ENCODE measurements around the gene OR52N5.

The OR52N5 gene

DNA sequence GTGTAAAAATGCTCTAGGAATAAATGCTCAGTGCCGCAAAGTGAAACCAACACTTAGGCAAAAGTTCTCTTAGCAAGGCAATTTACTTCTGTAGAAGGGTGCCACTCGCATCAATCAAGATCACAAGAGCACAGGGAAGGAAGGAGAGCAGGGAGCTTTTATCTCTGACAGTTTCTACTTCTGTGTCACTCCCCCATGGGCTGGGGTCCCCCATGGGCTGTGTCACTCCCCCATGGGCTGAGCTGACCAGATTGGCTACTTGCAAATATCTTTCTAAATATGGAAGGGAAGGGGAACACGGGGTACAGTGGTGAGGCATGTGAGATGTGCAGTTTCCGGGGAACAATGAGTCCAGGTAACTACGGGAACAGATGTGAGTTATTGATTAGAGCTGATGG lies 26.0 kb upstream of the OR52N5 start:
- POLR2A ChIA-PET, result interaction anchor here (0.7 kb wide), 1 partner anchor 373 kb away, joined by 3 read pairs; no protein-coding TSS in a partner anchor
- CTCF ChIA-PET, result interaction anchor here (0.6 to 3.1 kb wide), 4 partner anchors 210 to 429 kb away, joined by 3 to 30 read pairs (median 4); no protein-coding TSS in a partner anchor

GRCh38 chr11:5808500-5809121 lies 25.5 kb upstream of the OR52N5 start, which contains the start of gene OR52N2:
OR52N2 (plus strand) TSS chr11:5808924; CDS start chr11:5820336, 11,412 bp downstream.
- ChIA-PET CTCF (interaction anchor here (1.2 to 3.1 kb wide), 3 partner anchors 210 to 428 kb away, joined by 3 to 30 read pairs (median 4); no protein-coding TSS in a partner anchor), POLR2A (no interaction called here)
- DNase-seq (ENCODE audit: low read depth, low spot score), result peak; percentile 16
- TF ChIP-seq, protein P1, sequence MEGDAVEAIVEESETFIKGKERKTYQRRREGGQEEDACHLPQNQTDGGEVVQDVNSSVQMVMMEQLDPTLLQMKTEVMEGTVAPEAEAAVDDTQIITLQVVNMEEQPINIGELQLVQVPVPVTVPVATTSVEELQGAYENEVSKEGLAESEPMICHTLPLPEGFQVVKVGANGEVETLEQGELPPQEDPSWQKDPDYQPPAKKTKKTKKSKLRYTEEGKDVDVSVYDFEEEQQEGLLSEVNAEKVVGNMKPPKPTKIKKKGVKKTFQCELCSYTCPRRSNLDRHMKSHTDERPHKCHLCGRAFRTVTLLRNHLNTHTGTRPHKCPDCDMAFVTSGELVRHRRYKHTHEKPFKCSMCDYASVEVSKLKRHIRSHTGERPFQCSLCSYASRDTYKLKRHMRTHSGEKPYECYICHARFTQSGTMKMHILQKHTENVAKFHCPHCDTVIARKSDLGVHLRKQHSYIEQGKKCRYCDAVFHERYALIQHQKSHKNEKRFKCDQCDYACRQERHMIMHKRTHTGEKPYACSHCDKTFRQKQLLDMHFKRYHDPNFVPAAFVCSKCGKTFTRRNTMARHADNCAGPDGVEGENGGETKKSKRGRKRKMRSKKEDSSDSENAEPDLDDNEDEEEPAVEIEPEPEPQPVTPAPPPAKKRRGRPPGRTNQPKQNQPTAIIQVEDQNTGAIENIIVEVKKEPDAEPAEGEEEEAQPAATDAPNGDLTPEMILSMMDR (IDR thresholded peaks at IDR 0.05; ENCODE audit: insufficient read depth, low read length, missing control alignments), result peak; percentile 78
- H3K4me3 ChIP-seq (ENCODE audit: low read depth, low read length), result peak within 1 kb of the TSS; percentile 64

More for the DNA sequence above, 26.0 kb upstream of the OR52N5 start:
- TF ChIP-seq, protein P1 (IDR thresholded peaks at IDR 0.05; ENCODE audit: insufficient read depth, low read length, missing control alignments), result no peak
- H3K4me3 ChIP-seq (ENCODE audit: low read depth, low read length), result peak overlapping the region; percentile 64
- no peak for DNase-seq (ENCODE audit: low read depth, low spot score)

DNA sequence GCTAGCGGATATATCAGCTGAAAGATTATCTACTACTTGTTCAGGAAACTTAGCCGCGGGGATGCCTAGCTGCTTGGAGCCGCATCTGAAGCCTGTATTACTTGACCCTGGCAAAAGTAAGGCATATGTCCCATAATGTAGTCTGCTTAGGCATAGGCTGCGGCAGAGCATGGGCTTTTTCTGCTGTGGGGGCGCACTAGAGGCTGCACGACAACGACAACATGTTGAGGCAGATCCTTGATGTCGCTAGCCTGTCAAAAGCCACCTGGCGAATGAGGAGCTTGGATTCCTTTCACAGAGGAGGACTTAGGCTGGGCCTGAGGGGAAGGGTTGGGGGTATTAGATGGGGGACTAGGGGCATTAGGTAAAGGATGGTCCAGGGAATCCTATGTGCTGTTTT lies 24.4 kb upstream of the OR52N5 start:
- DNase-seq (ENCODE audit: low read depth, low spot score), result no peak
- ChIA-PET POLR2A (no interaction called here), CTCF (interaction anchor here (0.8 to 2.1 kb wide), 6 partner anchors 14 to 436 kb away, joined by 3 to 11 read pairs (median 4); no protein-coding TSS in a partner anchor)
- H3K4me3 ChIP-seq (ENCODE audit: low read depth, low read length), result no peak overlapping the region
- TF ChIP-seq, protein P1 (IDR thresholded peaks at IDR 0.05; ENCODE audit: insufficient read depth, low read length, missing control alignments), result no peak

DNA sequence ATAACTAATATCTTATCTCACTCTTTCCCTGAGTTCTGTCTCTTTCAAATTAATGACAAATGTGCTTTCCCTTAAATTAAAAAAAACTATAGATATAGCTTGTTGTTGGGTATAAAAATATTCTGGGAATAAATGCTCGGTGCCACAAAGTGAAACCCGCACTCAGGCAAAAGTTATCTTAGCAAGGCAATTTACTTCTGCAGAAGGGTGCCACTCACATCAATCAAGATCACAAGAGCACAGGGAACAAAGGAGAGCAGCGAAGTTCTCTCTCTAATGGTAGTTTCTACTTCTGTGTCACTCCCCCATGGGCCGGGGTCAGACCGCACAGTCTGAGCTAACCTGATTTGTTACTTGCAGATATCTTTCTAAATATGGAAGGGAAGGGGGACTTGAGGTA lies 20.8 kb upstream of the OR52N5 start:
- no peak for DNase-seq (ENCODE audit: low read depth, low spot score)
- CTCF ChIA-PET, result interaction anchor here (2.2 kb wide), 1 partner anchor 328 kb away, joined by 12 read pairs; no protein-coding TSS in a partner anchor
- TF ChIP-seq, protein P1 (IDR thresholded peaks at IDR 0.05; ENCODE audit: insufficient read depth, low read length, missing control alignments), result no peak
- POLR2A ChIA-PET, result no interaction called here
- H3K4me3 ChIP-seq (ENCODE audit: low read depth, low read length), result no peak overlapping the region

DNA sequence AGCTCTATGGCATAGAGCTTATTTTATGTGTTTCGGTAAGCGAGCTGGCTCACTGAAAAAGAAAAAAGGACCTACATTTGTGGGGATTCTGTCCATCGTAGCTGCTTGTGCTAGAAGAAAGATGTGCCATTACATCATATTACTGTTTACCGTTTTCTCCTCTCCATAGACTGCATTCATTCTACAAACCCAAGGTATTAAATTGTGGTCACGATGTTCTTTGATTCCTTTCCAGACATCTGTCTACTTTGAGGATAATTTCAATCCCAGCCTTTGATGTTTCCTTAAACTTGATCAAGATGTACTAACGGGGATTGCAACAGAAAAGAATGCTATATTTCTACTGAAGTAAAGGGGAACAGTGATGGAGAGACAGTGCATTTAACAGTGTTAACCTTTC lies 13.4 kb upstream of the OR52N5 start:
- POLR2A ChIA-PET, result no interaction called here
- no peak overlapping the region for H3K4me3 ChIP-seq (ENCODE audit: low read depth, low read length)
- no peak for DNase-seq (ENCODE audit: low read depth, low spot score)
- TF ChIP-seq, protein P1 (IDR thresholded peaks at IDR 0.05; ENCODE audit: insufficient read depth, low read length, missing control alignments), result no peak
- CTCF ChIA-PET, result no interaction called here

GRCh38 chr11:5791165-5791564 lies 8.0 kb upstream of the OR52N5 start, which contains the start of gene OR52N1:
OR52N1 (minus strand) TSS chr11:5791265; CDS start chr11:5788816, 2,449 bp downstream.
- CTCF ChIA-PET, result no interaction called here

More at GRCh38 chr11:5791165-5791564, 8.0 kb upstream of the OR52N5 start, which contains the start of gene OR52N1:
- H3K4me3 ChIP-seq (ENCODE audit: low read depth, low read length), result no peak within 1 kb of the TSS
- TF ChIP-seq, protein P1 (IDR thresholded peaks at IDR 0.05; ENCODE audit: insufficient read depth, low read length, missing control alignments), result no peak
- DNase-seq (ENCODE audit: low read depth, low spot score), result no peak
- POLR2A ChIA-PET, result no interaction called here

Data from AG04449 (cell line).